ENCODE results near the gene CCDC174. TPM values are rescaled to one million over a fixed set of nuclear protein-coding genes. Genes with fewer than 3 reads are reported as not detected.

Gene CCDC174
- total and polyA plus RNA-seq, 10 of the 15 experiments (the other 5 are each of a cell fraction or from before 2014, with no cell fraction given) = 11.6 to 31.3 (median 19.1) TPM

- no peaks in the 10 kb centered on the region for H4K20me1 ChIP-seq (ENCODE audit: control insufficient read depth, insufficient read depth)
- BruUV-seq (replicated peaks) = TSS peak; percentile 81
- in situ Hi-C loops (cut with MboI) = no loop called here
- H3K27ac ChIP-seq (ENCODE audit: control insufficient read depth, insufficient read depth) = peak overlapping the region; percentile 76
- peak; percentile 48 for ATAC-seq
- no peaks in the 10 kb centered on the region; the same call in 1 of the 2 replicates for H3K79me2 ChIP-seq (ENCODE audit: control insufficient read depth, insufficient read depth, low read length)
- intact Hi-C loops (cut with micrococcal nuclease; ENCODE audit: unreplicated experiment) = no loop called here
- 51% methylated on average over 7 of the region's 7 CpGs for WGBS (ENCODE audit: insufficient coverage, insufficient replicate concordance, low lambda C conversion rate, missing lambda C conversion rate)
- SMC1A ChIA-PET (ENCODE audit: uncharacterized antibody, unreplicated experiment) = interaction anchor here (0.9 to 10.1 kb wide), 7 partner anchors 10 to 90 kb away, joined by 4 to 86 read pairs (median 6); partner anchors contain the start of gene C3orf20
- POLR2A ChIA-PET = interaction anchor here (1.1 to 1.6 kb wide), 4 partner anchors 29 to 38 kb away, joined by 4 to 6 read pairs (median 4); partner anchors contain the start of gene CCDC174
- peak overlapping the region; percentile 36 for H3K9ac ChIP-seq (ENCODE audit: control insufficient read depth, insufficient read depth, low read length)
- H3K4me3 ChIP-seq = peak overlapping the region; percentile 50
- H2AFZ ChIP-seq (ENCODE audit: control insufficient read depth, low read depth, low read length) = peak overlapping the region; percentile 41
- no peaks in the 10 kb centered on the region; the same call in 1 of the 3 replicates for H3K9me3 ChIP-seq (replicated peaks; ENCODE audit: control insufficient read depth, insufficient read depth, low read length)
- H3K4me2 ChIP-seq (ENCODE audit: control insufficient read depth, insufficient read depth) = peak overlapping the region; percentile 70
- FAIRE-seq = no peak
- RAD21 ChIA-PET (ENCODE audit: unreplicated experiment) = interaction anchor here (1.2 to 3.9 kb wide), 6 partner anchors 8 to 92 kb away, joined by 4 to 32 read pairs (median 8); partner anchors contain the start of gene C3orf20
- no peaks in the 10 kb centered on the region for H3K27me3 ChIP-seq (replicated peaks in 1 of 2; ENCODE audit: control insufficient read depth in 2 of 2, insufficient read depth in 2 of 2, low read length in 1 of 2)
- CTCF ChIA-PET = interaction anchor here (0.6 to 7.1 kb wide), 6 partner anchors 16 to 358 kb away, joined by 3 to 49 read pairs (median 3); partner anchors contain the start of gene C3orf20
- H3K4me1 ChIP-seq (ENCODE audit: control insufficient read depth, insufficient read depth, low read length) = peaks cover 56% of the 10 kb centered on the region
- H3K36me3 ChIP-seq (ENCODE audit: control insufficient read depth in 2 of 2, insufficient read depth in 2 of 2, low read length in 1 of 2) = no peaks in the 10 kb centered on the region
- DNase-seq (ENCODE audit: low read depth, low spot score) = peak; percentile 52
- TF ChIP-seq STAT3 (IDR thresholded peaks at IDR 0.05; ENCODE audit: low read depth, low read length) (no peak), TAF1 (IDR thresholded peaks at IDR 0.05; ENCODE audit: borderline replicate concordance, low read depth, low read length) (no peak), BCL3 (IDR thresholded peaks at IDR 0.05; ENCODE audit: borderline replicate concordance, insufficient read depth, low read depth, low read length, poor library complexity, severe bottlenecking) (no peak), MEF2B (IDR thresholded peaks at IDR 0.05; ENCODE audit: partially characterized antibody, poor library complexity, severe bottlenecking) (peak; percentile 74), TARDBP (IDR thresholded peaks at IDR 0.05; ENCODE audit: borderline replicate concordance) (no peak), PAX5 (IDR thresholded peaks at IDR 0.05; ENCODE audit: borderline replicate concordance, low read depth, low read length) (no peak), EED (IDR thresholded peaks at IDR 0.05; ENCODE audit: low read depth) (no peak), TBL1XR1 (IDR thresholded peaks at IDR 0.05; ENCODE audit: low read depth, low read length) (no peak), RAD21 (IDR thresholded peaks at IDR 0.05; ENCODE audit: insufficient read depth, low read depth, low read length) (no peak), ESRRA (IDR thresholded peaks at IDR 0.05; ENCODE audit: low read length) (no peak), ZBTB40 (IDR thresholded peaks at IDR 0.05; ENCODE audit: borderline replicate concordance) (no peak), RELB (IDR thresholded peaks at IDR 0.05; ENCODE audit: low read depth) (peak; percentile 65; the same call in 1 of the 2 replicates), WRNIP1 (IDR thresholded peaks at IDR 0.05; ENCODE audit: borderline replicate concordance, low read depth, low read length) (no peak), FOS (IDR thresholded peaks at IDR 0.05; ENCODE audit: borderline replicate concordance, extremely low read depth, insufficient read length) (no peak), NR2C2 (IDR thresholded peaks at IDR 0.05; ENCODE audit: borderline replicate concordance, control insufficient read depth, insufficient read length, low read depth) (no peak)
Measured at GRCh38 chr3:14689247-14689980, 37.9 kb downstream of the CCDC174 start.
